HG02973 (cell line): ENCODE results near the gene NT5C.
"Not testable (repeated sequence)": the region's sequence is repeated elsewhere in the genome, so short reads cannot be mapped to it uniquely, and the experiment has no call there.

Source experiments
- ATAC-seq: cut with Tn5 transposase; IDR thresholded peaks from one replicate; pipeline ENCODE4 v1.9.1; 2021; ENCODE audit warnings: moderate library complexity; ENCODE audit not compliant: unreplicated experiment

NT5C gene

GRCh38 chr17:75144816-75145512 is 13.4 kb upstream of the NT5C start:
- no peak for ATAC-seq

- ATAC-seq = no peak
Measured at GRCh38 chr17:75142236-75142971, 10.9 kb upstream of the NT5C start.

- no peak for ATAC-seq
Measured at GRCh38 chr17:75138519-75138918, 7.0 kb upstream of the NT5C start.

DNA sequence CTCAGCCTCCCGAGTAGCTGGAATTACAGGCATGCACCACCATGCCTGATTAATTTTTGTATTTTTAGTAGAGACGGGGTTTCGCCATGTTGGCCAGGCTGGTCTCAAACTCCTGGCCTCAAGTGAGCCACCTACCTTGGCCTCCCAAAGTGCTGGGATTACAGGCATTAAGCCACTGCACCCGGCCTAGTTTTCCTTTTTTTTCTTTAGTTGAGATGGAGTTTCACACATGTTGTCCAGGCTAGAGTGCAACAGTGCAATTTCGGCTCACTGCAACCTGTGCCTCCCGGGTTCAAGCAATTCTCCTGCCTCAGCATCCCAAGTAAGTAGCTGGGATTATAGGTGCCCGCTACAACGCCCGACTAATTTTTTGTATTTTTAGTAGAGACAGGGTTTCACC is 6.2 kb upstream of the NT5C start:
- not testable (repeated sequence) for ATAC-seq

- ATAC-seq = no peak
Measured at GRCh38 chr17:75135946-75136345, 4.4 kb upstream of the NT5C start.

- no peak for ATAC-seq
Measured at GRCh38 chr17:75135452-75135851, 3.9 kb upstream of the NT5C start.

- not testable (repeated sequence) for ATAC-seq
Measured at GRCh38 chr17:75133607-75134347, 2.2 kb upstream of the NT5C start.

GRCh38 chr17:75133001-75133400 is 1.5 kb upstream of the NT5C start:
- ATAC-seq = no peak

- not testable (repeated sequence) for ATAC-seq
Measured at GRCh38 chr17:75132018-75133000, 767 bp upstream of the NT5C start.

- no peak for ATAC-seq
Measured at GRCh38 chr17:75130632-75131277, 787 bp downstream of the NT5C start.

GRCh38 chr17:75130059-75130631 is 1.4 kb downstream of the NT5C start:
- ATAC-seq = no peak

GRCh38 chr17:75129576-75129975 is 2.0 kb downstream of the NT5C start:
- ATAC-seq = no peak

DNA sequence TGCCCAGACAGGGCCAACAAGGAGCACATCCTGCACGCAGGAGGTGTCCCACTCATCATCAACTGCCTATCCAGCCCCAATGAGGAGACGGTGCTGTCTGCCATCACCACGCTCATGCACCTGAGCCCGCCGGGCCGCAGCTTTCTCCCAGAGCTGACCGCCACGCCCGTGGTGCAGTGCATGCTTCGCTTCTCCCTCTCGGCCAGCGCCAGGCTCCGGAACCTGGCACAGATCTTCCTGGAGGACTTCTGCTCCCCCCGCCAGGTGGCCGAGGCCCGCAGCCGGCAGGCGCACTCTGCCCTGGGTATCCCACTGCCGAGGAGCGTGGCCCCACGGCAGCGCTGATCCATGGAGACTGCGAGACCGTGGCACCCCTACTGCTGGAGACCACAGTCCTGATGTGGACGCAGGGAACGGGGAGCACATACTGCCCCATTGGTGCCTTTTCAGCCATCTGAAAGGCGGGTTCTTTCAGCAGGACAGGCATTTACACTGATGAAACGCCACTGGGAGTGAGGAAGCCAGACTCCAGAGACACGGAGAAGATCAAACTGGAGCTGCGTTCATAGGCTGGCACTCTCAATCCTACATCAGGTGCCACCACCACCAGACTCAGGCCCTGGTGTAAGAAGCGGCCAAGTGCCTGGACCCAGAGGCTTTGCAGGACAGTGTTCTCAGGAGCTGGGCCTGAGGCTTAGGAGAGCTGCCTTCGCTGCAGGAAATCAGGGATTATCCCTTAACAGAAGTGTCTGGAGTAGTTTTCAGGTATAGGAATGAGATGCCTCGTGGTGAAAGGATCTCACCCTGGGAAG is 2.6 kb downstream of the NT5C start:
- no peak for ATAC-seq

DNA sequence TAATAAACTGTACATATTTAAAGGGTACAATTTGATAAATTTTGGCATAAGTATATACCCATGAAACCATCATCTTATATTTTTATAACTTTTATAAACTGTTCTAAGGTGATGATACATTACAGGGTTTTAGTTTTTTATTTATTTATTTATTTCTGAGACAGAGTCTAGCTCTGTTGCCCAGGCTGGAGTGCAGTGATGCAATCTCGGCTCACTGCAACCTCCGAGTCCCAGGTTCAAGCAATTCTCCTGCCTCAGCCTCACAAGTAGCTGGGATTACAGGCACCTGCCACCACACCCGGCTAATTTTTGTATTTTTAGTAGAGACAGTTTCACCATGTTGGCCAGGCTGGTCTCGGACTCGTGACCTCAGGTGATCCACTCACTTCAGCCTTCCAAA is 3.6 kb downstream of the NT5C start:
- not testable (repeated sequence) for ATAC-seq

- no peak for ATAC-seq
Measured at GRCh38 chr17:75126954-75127353, 4.6 kb downstream of the NT5C start.

- ATAC-seq = no peak
Measured at GRCh38 chr17:75125984-75126383, 5.6 kb downstream of the NT5C start.

DNA sequence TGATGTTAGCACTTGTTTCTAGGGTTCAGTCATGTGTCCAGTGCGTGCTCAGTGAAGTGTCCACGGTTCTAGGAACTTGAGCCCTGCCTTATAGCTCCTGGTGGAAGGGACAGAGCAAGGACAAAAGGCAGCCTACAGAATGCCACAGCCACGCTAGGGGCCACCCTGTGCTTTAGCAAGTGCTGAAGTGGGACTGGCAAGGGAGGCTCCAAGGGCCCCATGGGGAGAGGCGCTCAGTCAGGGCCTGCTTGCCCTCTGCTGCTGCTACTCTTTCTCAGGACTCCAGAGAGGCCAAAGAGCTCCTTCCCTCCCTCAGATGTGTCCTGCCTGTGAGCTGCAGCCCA is 6.8 kb downstream of the NT5C start:
- ATAC-seq = no peak

GRCh38 chr17:75124041-75124818 is 7.3 kb downstream of the NT5C start:
- ATAC-seq = no peak
